ENCODE data around the gene FAM240A. TPM values are rescaled to one million over a fixed set of nuclear protein-coding genes. Genes with fewer than 3 reads are reported as not detected.

The FAM240A gene
- total and polyA plus RNA-seq, 2 donors, result not detected

DNA sequence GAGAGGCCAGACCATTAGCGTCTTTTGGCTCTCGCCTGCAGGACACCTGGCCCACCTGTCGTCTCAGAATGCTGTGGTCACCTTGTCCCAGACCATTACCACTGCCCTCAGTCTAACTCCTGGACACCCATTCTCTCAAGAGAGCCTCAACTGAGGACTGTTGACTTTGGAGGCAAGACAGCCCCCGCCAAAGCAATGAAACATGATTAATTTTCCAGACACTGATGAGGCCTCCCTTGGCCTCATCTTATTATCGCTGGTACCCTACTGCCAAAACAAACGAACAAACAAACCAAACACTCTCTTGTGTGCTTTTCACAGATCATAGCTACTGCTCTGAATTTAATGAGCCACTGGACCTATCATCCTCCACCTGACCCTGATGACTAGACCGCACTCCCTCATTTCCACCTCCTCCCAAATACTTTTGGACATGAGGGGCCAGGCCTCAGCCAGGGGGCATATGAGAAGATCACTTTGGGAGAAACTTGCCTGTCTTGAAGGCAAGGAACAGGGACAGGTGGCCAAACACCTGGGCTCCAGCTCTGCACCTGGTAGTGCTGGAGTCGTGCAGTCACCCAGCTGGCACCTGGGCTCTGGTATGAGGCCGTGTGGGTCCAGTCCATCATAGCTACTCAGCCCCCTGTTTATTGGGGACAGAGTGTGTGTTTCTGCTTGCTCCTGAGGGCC lies 53.6 kb downstream of the FAM240A start:
- 92% methylated on average over 9 of the region's 9 CpGs for WGBS
- DNase-seq (ENCODE audit: extremely low spot score), result no peak
- Histone ChIP-seq H3K4me3 (ENCODE audit: low read depth, low read length) (no peak overlapping the region), H3K27ac (ENCODE audit: low read depth) (no peak overlapping the region), H3K4me1 (ENCODE audit: insufficient read depth) (no peaks in the 10 kb centered on the region), H3K36me3 (ENCODE audit: insufficient read depth) (no peaks in the 10 kb centered on the region)

DNA sequence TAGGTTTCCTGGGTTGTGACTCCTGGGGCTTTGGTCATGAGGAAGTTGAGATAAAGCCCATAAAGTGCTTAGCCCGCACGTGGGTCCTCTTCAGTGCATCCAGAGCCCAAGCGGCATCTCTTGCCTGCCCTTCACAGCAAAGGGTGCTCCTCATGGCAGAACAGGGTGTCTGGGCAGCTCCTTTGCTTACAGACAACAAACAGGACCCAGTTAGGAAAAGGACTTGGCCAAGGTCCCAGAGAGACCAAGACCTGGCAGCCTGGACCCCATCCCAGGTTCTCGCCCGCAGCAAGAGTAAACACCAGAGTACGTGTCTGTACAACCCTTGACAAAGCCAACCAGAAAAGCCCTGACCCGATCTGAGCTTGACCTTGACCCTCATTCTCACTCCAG lies 54.1 kb downstream of the FAM240A start:
- H3K27ac ChIP-seq (ENCODE audit: low read depth), result no peak overlapping the region
- no peak overlapping the region for H3K4me3 ChIP-seq (ENCODE audit: low read depth, low read length)
- H3K4me1 ChIP-seq (ENCODE audit: insufficient read depth), result no peaks in the 10 kb centered on the region
- DNase-seq (ENCODE audit: extremely low spot score), result no peak
- WGBS, result 50% methylated on average over 7 of the region's 7 CpGs
- no peaks in the 10 kb centered on the region for H3K36me3 ChIP-seq (ENCODE audit: insufficient read depth)

DNA sequence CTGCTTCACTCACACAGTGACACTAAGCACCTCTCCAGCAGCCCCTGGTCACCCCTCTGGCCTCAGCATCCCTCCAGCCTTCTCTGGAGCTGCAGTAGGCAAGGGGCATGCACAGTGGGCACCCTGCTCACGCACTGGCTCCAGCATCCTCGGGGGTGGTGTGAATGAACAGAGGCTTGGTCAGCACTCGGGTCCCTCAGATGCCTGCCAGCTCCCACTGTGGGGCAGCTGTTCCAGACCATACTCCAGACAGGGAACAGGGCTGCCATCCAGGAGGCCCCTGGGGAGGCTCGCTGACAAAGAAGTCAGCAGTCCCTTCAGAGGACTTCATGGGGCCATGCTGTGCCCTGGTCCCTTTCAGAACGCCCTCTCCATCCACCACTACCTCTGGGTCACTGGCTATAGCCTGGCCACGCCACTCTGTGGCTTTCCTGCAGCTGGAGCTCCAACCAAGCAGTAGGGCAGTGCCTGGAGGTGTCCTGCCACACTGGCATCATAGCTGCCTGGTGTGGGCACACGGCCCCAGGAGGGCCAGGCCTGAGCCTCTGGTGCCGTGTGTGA lies 54.8 kb downstream of the FAM240A start:
- WGBS, result 90% methylated on average over 8 of the region's 8 CpGs
- H3K36me3 ChIP-seq (ENCODE audit: insufficient read depth), result no peaks in the 10 kb centered on the region
- no peak overlapping the region for H3K4me3 ChIP-seq (ENCODE audit: low read depth, low read length)
- DNase-seq (ENCODE audit: extremely low spot score), result no peak
- H3K27ac ChIP-seq (ENCODE audit: low read depth), result no peak overlapping the region
- no peaks in the 10 kb centered on the region for H3K4me1 ChIP-seq (ENCODE audit: insufficient read depth)

DNA sequence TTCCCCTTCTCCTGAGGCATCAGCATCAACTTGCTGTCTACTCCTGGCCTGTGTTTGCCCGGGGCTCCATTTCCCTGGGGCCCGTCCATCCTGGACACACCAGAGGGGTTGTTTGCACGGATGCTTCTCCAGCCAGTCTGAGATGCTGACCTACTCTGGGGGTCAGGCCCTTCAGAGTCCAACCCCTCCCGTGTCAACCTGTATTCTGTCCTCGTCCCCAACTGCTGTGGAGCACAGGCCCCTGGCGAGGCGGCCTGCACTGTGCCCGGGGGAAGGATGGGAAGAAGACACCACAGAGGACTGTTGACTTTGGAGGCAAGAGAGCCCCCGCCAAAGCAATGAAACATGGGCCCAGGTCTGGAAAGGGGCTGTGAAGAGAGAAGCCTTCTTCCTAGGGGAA lies 55.3 kb downstream of the FAM240A start:
- no peak for DNase-seq (ENCODE audit: extremely low spot score)
- 91% methylated on average over 9 of the region's 9 CpGs for WGBS

DNA sequence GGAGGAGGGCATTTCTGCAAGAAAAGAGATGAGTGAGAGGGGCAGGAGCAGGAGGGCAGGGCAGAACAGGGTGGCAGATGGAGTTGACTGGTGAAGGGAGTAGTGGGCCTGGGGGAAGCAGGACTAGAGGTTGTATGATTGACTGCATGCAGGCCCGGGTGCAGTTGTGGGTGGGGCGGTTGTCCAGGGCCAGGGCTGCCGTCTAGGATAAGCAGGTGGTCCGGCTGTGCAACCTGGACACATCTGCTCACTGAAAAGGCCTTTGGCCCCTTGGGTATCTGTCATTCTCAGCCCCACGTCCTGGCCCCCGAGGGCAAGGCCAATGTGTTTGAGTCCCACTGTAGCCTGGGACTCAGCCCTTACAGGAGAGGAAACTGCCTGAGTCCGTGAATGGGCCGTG lies 55.8 kb downstream of the FAM240A start:
- 78% methylated on average over 8 of the region's 8 CpGs for WGBS
- H3K27ac ChIP-seq (ENCODE audit: low read depth), result no peak overlapping the region
- H3K4me3 ChIP-seq (ENCODE audit: low read depth, low read length), result no peak overlapping the region
- no peaks in the 10 kb centered on the region for H3K4me1 ChIP-seq (ENCODE audit: insufficient read depth)
- H3K36me3 ChIP-seq (ENCODE audit: insufficient read depth), result no peaks in the 10 kb centered on the region
- no peak for DNase-seq (ENCODE audit: extremely low spot score)

More for the DNA sequence above, 55.3 kb downstream of the FAM240A start:
- no peaks in the 10 kb centered on the region for H3K4me1 ChIP-seq (ENCODE audit: insufficient read depth)
- no peak overlapping the region for H3K4me3 ChIP-seq (ENCODE audit: low read depth, low read length)
- no peaks in the 10 kb centered on the region for H3K36me3 ChIP-seq (ENCODE audit: insufficient read depth)
- H3K27ac ChIP-seq (ENCODE audit: low read depth), result no peak overlapping the region

DNA sequence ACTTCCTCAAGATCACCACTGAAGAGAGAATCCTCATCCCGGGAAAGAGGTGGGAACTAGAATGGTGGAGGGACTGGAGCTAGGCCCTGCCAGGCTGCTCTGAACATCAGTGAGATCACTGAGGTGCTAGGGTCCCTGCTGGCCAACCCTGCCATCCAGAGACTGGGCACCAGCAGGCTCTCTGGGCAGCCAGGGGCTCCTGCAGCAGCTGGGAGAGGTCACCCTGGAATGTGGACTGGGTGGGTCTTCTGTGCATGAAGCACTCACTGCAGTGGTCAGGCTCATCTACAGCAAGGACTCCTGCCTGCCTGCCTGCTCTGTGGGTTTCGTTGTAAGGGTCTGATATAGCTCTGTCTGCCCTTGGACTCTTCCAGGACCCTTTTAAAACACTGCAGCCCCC lies 56.3 kb downstream of the FAM240A start:
- Histone ChIP-seq H3K27ac (ENCODE audit: low read depth) (no peak overlapping the region), H3K4me3 (ENCODE audit: low read depth, low read length) (no peak overlapping the region), H3K4me1 (ENCODE audit: insufficient read depth) (no peaks in the 10 kb centered on the region), H3K36me3 (ENCODE audit: insufficient read depth) (no peaks in the 10 kb centered on the region)
- DNase-seq (ENCODE audit: extremely low spot score), result no peak
- WGBS, result 82% methylated on average over 2 of the region's 2 CpGs

DNA sequence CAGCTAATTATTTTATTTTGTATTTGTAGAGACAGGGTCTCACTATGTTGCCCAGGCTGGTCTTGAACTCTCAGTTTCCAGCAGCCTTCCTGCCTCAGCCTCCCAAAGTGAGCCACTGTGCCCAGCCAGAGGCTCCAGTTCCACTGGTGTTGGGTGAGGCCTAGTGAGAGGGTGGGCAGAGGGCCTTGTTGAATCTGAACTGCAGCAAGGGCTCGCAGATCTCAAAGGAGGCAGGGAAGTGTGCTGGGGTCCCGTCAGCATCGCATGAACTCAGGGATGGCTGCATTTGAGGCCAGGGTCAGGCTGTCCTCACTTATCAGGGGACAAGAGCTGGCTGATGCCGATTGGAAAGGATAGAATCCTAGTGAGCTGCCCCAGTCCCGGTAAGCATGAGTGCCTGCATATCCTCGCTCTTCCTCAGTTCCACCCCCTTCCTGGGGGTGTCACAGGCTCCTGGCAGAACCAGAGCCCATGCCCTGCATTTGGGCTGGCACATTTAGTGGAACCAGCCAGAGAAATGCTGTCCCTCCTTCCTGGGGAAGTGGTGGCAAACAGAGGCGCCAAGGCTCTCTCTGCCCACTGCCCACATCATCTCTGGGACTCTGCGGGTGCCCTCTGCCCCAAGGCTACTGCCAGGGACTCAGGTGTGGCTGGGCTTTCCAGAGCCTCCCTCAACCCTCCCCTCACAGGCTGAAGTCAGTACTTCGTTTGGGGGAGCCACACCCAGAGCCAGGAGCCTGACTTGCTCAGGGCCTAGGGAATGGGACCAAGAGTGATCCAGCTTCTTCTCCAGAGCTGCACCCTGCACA lies 57.1 kb downstream of the FAM240A start:
- Histone ChIP-seq H3K36me3 (ENCODE audit: insufficient read depth) (no peaks in the 10 kb centered on the region), H3K27ac (ENCODE audit: low read depth) (no peak overlapping the region), H3K4me1 (ENCODE audit: insufficient read depth) (no peaks in the 10 kb centered on the region), H3K4me3 (ENCODE audit: low read depth, low read length) (no peak overlapping the region)
- 79% methylated on average over 9 of the region's 9 CpGs for WGBS
- DNase-seq (ENCODE audit: extremely low spot score), result no peak

DNA sequence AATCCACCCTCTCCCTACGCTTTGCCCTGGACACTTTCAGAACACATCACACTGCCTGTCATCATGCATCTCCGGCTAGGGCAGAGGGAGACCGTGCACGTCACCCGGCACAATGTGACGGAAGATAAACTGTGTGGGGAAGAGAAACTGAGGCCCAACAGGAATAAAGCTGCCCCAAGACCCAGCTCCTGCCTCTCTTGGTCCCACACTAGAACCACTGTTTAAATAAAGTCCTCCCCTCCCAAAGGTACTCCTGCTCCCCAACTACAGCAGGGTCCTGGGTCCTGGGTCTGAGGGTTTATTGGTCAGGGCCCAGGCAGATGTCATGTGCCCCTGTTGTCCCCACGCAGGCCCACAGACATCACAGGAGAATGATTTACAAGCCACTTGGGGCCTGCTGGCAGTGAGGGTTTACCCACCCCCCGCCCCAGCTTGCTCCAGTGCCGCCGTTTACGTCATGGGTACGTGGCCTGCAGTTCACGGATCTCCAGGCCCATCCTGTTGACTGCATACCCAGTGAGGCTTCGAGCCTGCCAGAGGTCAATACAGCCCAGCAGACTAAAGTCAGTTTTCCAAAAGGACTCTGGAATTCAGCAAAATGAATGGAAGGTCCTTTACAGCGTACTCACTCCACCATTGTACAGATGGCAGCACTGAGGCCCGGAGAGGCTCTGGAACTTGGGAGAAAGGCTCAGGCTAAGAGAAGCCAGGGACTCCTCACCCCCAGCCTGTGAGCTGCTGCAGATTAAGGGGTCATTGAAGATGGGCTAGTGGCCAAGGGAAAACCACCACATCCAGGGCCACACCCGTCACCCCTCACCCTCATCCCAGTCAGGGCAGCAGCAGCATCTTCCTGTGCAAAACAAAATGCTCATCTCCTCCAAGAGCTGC lies 57.9 kb downstream of the FAM240A start:
- no peak overlapping the region for H3K4me3 ChIP-seq (ENCODE audit: low read depth, low read length)
- no peak overlapping the region for H3K27ac ChIP-seq (ENCODE audit: low read depth)
- DNase-seq (ENCODE audit: extremely low spot score), result no peak
- H3K36me3 ChIP-seq (ENCODE audit: insufficient read depth), result no peaks in the 10 kb centered on the region
- no peaks in the 10 kb centered on the region for H3K4me1 ChIP-seq (ENCODE audit: insufficient read depth)
- WGBS, result 88% methylated on average over 17 of the region's 17 CpGs

DNA sequence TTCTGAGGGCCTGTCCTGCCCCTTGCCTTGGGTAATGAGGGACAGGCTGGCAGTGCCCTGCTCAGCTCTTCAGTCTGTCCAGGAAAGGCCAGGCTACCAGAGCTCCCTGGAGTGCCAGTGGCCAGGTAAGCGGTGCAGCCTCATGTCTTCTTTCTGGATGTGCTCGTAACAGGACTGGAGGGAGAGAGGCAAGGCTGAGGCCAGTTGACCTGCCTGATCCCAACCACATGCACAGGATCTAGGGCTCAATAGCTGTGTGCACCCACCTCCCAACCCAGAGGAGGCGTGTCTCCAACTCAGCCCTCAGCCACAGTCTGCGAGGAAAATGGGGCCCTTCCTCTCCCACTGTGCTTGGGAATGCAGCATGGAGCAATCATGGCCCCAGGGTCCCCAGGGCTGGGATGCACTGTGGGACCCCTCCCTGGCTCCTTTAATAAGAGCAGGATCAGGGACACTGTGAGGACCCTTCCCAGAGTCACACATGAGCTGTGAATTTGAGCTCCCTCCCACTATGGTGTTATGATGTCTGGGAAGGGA lies 58.6 kb downstream of the FAM240A start:
- 96% methylated on average over 4 of the region's 4 CpGs for WGBS
- no peak for DNase-seq (ENCODE audit: extremely low spot score)
- Histone ChIP-seq H3K4me3 (ENCODE audit: low read depth, low read length) (no peak overlapping the region), H3K36me3 (ENCODE audit: insufficient read depth) (no peaks in the 10 kb centered on the region), H3K4me1 (ENCODE audit: insufficient read depth) (no peaks in the 10 kb centered on the region), H3K27ac (ENCODE audit: low read depth) (no peak overlapping the region)

DNA sequence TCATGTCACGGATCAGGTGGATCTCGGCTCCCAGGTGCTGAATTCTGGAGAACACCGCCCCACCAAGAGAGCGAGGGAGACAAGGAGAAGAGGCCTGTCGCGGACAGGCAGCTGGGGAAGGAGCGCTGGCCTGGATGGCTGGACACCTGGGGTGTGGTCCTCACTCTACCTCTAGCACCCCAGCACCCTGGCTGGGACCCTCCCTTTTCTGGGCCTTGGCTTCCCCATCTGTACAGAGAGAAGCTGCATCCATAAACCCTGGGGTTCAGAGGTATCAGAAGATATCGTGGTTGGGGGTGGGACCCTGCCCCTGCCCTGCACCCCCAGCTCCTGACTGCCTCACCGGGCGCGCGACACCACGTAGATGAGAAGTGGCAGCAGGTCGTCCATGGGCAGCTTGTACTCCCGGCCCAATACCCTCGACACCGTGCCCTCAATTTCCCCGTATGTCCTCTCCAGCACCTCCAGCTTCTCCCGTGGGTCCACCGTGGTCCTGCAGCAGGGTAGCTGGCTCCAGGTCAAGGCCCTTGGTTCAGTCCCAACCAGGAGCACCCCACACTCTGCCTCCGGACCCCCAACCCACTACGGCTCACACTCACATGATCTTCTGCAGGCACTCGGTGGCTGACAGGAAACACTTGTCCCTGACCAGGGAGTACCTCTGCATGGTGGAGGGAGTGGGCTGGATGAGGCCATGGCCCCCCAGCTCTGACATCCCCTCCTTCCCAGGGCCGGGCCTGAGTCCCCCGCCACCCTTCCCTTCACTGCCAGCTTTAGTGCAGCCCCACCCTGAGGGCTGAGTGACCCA lies 59.4 kb downstream of the FAM240A start:
- no peaks in the 10 kb centered on the region for H3K36me3 ChIP-seq (ENCODE audit: insufficient read depth)
- no peak overlapping the region for H3K4me3 ChIP-seq (ENCODE audit: low read depth, low read length)
- 93% methylated on average over 25 of the region's 25 CpGs for WGBS
- no peaks in the 10 kb centered on the region for H3K4me1 ChIP-seq (ENCODE audit: insufficient read depth)
- no peak overlapping the region for H3K27ac ChIP-seq (ENCODE audit: low read depth)
- no peak for DNase-seq (ENCODE audit: extremely low spot score)

DNA sequence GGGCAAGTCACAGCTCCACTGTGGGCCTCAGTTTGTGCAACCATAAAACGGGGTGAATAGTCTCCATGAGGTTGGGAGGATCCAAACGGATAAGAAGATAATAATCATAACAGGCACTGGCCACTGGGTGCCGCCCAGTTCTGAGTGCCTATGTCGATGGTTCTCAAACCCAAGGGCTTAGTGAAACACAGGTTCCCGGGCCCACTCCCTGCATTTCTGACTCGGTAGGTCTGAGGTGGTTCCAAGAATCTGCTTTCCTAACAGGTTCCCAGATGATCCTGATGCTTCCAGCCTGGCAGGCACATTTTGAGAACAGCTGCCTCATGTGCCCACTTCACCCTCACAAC lies 60.0 kb downstream of the FAM240A start:
- WGBS, result 92% methylated on average over 6 of the region's 6 CpGs

DNA sequence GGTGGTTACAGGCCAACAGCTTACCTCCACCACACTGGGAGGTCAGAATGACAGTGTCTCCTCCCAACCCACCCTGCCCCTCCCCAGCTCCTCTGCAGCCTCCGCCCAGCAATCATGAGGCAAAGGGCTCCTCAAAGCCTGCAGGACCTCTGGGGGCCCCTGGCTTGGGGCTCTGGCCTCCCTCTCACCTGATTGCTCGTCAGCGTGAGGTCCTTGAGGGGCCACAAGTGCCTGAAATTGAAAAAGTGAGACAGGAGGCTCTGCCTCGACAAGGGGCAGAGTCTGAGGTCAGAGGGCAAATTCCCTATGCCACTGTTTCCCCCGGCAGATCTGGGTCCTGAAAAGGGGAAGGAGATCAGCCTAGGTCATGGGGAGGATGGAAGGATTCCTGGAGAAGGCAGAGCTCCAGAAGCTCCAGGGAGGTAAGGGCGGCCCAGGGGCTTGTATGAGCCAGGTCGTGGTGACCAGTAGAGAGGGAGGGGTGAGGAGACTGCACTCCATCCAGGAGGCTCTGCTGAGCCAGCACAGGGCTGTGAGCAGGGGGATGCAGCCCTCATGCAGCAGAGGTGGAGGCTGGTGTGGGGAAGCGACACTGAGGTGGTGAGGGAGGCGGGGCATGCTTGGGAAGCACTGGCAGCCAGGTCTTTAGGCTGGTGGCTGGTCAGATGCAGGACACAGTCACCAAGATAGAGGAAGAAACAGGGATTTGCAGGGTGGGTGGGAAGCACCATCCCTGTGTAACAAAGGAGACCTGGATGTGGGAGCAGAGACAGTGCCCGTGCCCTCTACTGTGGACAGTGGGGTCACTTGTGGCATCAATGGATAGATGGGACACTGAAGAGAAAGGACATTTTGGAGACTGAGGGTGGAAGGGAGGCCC lies 61.1 kb downstream of the FAM240A start:
- Histone ChIP-seq H3K36me3 (ENCODE audit: insufficient read depth) (no peaks in the 10 kb centered on the region), H3K27ac (ENCODE audit: low read depth) (no peak overlapping the region), H3K4me1 (ENCODE audit: insufficient read depth) (no peaks in the 10 kb centered on the region), H3K4me3 (ENCODE audit: low read depth, low read length) (no peak overlapping the region)
- DNase-seq (ENCODE audit: extremely low spot score), result no peak
- WGBS, result 84% methylated on average over 10 of the region's 10 CpGs

More for the DNA sequence above, 60.0 kb downstream of the FAM240A start:
- no peak for DNase-seq (ENCODE audit: extremely low spot score)
- H3K36me3 ChIP-seq (ENCODE audit: insufficient read depth), result no peaks in the 10 kb centered on the region
- no peak overlapping the region for H3K27ac ChIP-seq (ENCODE audit: low read depth)
- no peak overlapping the region for H3K4me3 ChIP-seq (ENCODE audit: low read depth, low read length)
- no peaks in the 10 kb centered on the region for H3K4me1 ChIP-seq (ENCODE audit: insufficient read depth)

All from urinary bladder (tissue), 4 donors.